ENCODE results near the gene TOM1. TPM values are rescaled to one million over a fixed set of nuclear protein-coding genes. Genes with fewer than 3 reads are reported as not detected.
"Not testable (repeated sequence)": the region's sequence is repeated elsewhere in the genome, so short reads cannot be mapped to it uniquely, and the experiment has no call there.

The TOM1 gene
- total RNA-seq, 2 donors from 2014 or later, result 62.4 to 63.2 TPM

DNA sequence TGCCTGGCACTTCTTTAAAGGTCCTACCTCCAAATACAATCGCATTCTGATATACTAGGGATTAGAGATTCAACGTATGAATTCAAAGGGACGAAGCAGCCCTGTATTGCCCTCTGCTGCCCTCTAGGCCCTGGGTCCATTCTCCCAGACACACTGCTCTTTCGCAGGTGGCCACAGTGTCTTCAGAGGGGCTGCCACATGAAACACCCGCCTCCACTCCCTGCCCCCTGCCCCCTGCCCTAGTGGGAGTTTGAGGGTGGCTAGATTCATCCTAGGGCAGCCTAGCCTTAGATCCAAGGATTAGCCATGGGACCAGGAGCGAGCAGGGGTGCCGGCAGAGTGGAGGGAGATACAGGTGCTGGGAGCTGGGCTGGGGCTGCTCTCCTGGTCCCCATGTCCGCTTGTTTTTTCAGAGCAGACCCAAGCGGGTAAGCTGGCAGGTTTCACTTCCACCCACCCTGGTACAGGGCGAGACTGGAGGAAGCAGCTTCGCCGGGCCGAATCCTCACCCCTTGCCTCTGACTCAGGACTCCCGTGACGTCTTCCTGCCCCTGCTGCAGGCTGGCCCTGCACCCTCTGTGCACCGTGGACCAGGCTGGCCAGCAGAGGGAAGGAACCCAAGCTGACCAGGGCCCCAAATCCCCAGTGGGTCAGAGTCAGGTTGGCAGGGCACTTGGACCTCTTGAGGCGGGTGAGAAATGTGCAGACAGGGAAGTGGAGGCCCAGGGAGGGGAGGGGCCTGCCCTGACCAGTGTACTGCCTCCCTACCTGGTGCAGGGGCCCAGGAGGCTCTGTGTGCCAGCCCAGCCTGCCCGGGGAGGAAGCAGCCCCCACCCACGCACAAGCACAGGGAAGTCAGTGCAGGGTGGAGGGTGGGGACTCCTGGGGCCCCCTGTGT is 52.8 kb downstream of the TOM1 start:
- ATAC-seq (no peak), DNase-seq (peak; percentile 65 to 78)
- intact Hi-C loops (cut with DNase I, micrococcal nuclease), result no loop called here

DNA sequence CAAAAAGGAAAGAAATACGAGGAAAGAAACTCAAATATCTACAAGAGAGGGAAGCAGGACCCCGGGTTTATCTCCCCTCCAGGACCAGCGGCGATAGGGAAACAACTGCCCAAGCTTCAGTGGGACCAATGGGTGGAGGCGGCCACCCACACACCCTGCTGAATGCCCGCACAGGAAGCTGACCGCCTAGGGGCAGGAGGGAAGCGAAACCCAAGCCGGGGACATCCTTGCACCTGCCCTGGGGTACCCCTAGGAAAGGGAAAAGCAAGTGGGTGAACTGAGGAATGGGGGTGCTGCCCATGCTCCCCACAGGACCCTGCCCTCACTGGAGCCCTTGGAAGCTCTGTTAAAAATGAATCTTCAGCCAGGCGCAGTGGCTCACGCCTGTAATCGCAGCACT is 53.6 kb downstream of the TOM1 start:
- intact Hi-C loops (cut with DNase I, micrococcal nuclease), result no loop called here
- DNase-seq (no peak), ATAC-seq (no peak)

DNA sequence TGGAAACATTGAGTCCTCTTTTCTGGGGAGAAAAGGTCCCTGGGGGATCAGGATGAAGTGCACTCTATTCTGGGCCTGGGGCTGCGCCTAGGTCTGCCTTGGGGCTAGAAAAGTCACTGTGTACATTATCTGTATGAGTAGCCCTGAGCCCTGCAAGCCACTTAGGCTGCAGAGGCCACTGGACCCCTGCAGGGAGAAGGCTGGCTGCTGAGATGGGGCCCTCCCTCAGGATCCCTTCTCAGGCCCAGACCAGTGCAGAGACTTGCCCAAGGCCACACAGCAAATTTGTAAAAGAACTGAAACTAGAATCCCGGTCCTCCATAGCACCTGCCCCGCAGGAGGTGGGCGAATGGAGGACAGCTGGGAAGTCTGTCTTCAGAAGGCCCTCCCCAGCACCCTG is 54.4 kb downstream of the TOM1 start:
- ATAC-seq (no peak), DNase-seq (no peak)
- intact Hi-C loops (cut with DNase I, micrococcal nuclease), result no loop called here

DNA sequence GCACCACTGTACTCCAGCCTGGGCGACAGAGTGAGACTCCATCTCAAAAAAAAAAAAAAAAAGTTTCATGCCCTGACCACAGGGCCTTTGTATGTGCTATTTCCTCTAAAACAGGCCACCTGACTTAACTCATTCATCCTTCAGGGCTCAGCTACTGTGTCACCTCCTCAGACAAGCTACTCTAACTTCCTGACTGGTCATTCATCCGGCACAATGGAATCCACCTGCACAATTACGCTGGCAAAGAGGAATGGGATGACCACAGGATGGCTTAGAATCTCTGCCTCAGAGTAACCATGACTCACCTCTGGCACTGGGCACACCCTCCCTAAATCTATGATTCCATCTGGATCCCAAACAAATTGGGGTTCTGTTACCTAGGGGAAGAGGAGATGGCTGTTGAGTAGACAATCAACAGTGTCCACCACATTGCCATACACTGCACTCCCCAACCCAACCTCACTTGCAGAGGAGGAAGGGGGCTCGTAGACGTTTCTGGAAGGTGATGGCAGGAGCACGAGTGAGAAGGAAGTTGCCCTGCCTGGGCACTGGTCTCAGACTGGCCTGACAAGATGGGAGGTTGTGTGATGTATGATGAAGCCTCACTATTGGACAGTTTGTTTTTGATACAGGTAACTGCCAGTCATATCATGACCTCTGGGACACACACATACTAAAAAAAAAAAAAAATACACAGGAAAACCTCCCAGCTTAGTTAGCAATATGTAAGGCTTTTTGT is 58.4 kb downstream of the TOM1 start:
- intact Hi-C loops (cut with DNase I, micrococcal nuclease), result no loop called here

DNA sequence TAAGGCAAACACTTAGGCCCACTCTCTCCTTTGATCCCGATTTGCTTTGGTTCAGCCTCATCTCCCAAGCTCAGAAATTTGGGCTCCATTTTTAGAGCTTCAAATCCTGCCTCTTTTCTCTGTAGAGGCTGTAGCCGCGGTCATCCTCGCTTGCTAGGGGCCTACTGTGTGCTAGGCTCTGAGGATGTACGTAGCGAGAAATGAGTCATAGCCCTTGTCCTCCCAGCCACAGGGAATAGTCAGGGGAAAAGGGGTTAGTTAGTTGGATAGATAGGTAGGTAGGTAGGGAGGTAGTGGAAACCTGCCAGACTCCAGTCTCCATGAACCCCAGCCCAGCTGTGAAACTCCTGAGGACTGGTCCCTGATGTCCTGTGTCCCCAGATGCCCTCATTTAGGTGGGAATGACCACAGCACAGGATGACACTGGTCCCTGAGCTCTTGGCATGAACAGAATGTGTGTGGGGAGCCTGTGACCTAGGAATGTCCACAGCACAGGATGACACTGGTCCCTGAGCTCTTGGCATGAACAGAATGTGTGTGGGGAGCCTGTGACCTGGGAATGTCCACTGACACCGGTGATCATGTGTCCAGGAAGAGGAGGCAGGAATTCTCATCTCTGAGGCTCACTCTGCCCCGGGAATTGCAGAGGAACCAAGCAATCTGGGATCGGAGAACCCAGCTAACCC is 59.8 kb downstream of the TOM1 start:
- DNase-seq, result no peak
- intact Hi-C loops (cut with DNase I, micrococcal nuclease), result no loop called here
- no peak for ATAC-seq

More for the DNA sequence above, 58.4 kb downstream of the TOM1 start:
- ATAC-seq, result no peak
- no peak for DNase-seq

DNA sequence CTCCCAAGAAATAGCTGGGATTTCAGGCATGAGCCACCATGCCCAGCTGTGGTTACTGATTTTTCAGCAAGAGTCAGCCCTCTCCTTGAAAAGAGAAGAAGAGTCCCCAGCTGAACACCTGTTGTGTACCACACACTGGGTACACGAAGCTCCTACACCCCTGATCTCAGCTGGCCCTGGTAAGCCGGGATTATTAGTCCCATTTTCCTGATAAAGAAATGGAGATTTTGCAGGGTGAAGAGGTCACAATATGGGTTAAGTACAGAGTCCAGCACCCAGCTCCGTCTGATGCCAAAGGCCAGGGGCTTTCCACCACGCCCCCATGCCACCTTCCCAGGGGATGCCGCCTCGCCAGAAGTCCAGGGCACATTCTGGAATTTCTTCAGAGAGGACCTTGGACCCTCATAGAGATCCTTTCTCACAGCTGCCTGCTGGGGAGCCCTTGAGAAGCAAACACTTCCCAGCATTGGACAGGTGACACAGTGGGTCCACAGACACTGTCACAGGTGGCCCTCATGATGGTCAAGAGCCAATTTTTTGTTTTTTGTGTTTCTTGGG is 61.4 kb downstream of the TOM1 start:
- DNase-seq, result no peak
- intact Hi-C loops (cut with DNase I, micrococcal nuclease), result no loop called here
- ATAC-seq, result peak; percentile 59

DNA sequence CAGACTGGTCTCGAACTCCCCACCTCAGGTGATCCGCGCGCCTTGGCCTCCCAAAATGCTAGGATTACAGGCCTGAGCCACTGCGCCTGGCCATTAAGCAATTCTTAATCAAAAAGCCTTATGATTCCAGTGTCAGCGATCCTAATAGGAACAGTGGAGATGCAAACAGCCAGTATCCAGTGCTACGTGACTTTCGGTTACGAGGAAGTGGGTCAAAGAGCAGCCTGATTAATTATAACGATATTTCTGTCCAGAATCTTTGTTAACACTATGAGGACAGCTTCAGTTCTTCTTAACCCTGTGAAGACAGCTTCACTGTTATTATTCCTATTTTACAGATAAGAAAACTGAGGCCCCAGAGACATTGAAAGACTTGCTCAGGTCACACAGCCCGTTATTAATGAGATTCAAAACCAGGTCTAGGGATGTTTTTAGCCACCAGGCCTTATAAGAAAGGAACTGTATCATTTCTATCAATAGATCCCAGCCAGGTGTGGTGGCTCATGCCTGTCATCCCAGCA is 63.9 kb downstream of the TOM1 start:
- ATAC-seq (no peak), DNase-seq (no peak)
- intact Hi-C loops (cut with DNase I, micrococcal nuclease), result no loop called here

DNA sequence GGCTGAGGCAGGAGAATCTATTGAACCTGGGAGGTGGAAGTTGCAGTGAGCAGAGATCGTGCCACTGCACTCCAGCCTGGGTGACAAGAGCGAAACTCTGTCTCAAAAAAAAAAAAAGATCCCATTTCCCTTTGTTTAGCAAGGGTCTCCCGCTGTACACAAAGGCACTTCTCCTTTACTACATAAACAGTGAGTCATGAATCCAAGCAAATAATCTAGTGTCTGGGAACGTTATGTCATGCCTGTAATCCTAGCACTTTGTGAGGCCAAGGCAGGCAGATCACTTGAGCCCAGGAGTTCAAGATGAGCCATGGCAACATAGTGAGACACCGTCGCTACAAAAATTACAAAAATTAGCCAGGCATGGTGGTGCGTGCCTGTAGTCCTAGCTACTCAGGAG is 64.5 kb downstream of the TOM1 start:
- ATAC-seq; DNase-seq; intact Hi-C loops (cut with DNase I, micrococcal nuclease): not testable (repeated sequence)

DNA sequence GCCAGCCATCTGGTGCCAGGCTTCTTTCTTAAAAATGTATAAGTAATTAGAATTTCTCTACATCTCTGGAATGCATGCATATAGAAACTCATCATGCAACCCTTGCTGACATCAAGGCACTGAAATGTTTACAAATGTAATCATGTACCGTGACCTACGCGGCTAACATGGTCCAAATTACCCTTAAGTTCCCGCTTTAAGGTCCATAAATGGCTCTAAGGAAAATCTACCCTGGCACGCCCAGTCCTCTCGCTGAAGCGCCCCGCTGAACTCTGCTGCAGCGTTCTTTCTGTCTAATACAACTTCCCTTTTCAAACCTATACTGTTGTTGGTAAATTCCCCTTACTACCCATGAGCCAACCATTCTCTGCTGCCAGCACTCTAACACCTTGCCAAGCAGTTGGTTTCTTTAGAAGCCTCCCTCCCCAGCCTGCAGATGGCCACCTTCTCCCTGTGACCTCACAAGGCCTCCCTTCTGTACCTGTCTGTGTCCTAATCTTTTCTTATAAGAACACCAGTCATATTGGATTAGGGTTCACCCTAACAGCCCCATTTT is 67.7 kb downstream of the TOM1 start:
- intact Hi-C loops (cut with DNase I, micrococcal nuclease), result no loop called here
- DNase-seq (no peak), ATAC-seq (peak; percentile 61)

DNA sequence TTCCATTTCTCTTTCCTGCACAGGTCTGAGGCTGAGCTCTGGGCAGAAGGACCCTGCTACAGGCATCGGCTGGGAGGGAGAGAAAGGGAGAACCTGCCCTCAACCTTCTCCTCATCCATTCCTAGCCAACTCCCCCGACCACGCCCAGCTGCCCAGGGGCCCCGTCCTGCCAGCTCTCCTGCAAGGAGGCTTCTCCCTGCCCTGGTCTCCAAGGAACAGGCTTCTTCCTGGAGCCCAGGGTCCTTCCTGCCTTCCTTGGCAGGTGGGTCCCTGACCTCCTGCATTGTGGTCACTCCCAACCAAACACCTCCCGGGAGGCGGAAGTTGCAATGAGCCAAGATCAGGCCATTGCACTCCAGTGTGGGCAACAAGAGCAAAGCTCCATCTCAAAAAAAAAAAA is 68.7 kb downstream of the TOM1 start:
- DNase-seq, result peak in 1 of 2 donors; percentile 68
- intact Hi-C loops (cut with DNase I, micrococcal nuclease), result no loop called here
- ATAC-seq, result peak; percentile 24

DNA sequence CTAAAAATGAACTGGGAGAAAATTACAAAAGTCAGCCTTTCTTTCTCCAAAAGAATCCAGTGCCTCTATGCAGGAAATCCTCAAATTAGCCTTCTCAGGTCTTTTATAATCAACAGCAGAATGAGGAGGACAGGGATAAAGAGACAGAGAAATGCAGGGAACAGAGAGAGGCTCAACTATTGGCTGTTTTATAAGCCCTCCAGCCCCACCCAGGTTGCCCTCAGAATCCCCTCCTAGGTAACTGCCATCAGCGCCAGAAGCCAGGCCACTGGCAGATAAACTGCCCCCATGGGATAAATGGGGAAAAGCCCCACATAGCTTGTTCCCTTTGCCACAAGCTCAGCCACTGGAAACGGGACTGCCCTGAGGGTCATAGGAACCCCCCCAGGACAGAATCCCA is 70.3 kb downstream of the TOM1 start:
- no peak for DNase-seq
- intact Hi-C loops (cut with DNase I, micrococcal nuclease), result no loop called here
- no peak for ATAC-seq

DNA sequence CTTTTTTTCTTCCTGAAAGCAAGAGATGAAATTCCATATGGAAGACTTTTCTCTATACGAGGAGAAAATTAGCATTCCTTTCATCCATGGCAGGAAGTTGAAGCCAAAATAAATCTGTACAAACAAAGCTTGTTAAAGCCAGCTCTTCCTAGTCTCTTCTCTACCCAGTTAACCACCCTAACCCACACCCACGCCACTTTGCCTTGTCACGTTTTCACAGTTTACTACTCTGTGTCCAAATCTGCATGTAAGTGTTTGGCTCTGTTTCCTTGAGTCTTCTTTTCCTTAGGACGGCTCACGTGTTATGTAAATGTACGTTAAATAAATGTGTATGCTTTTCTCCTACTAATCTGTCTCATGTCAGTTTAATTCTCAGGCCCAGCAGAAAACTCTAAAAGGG is 74.1 kb downstream of the TOM1 start:
- no peak for DNase-seq
- intact Hi-C loops (cut with DNase I, micrococcal nuclease), result no loop called here
- ATAC-seq, result no peak

DNA sequence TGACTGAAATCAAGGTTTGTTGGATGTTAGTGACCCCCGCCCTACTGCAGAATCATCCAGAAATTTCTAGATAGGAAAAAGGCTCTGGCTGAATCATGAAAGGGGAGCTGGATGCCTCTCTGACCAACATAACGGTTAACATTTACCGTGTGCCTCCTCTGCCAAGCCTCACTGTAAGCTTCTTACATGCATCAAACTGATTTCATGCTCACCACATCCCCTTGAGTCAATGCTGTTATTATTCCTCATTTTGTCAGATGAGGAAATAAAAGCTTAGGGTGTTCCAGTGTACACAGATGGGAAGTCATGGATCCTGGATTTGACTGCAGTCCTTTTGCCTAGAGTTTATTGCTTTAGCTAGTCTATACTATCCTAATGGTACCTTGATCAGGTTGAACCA is 75.3 kb downstream of the TOM1 start:
- ATAC-seq (no peak), DNase-seq (no peak)
- intact Hi-C loops (cut with DNase I, micrococcal nuclease), result no loop called here

DNA sequence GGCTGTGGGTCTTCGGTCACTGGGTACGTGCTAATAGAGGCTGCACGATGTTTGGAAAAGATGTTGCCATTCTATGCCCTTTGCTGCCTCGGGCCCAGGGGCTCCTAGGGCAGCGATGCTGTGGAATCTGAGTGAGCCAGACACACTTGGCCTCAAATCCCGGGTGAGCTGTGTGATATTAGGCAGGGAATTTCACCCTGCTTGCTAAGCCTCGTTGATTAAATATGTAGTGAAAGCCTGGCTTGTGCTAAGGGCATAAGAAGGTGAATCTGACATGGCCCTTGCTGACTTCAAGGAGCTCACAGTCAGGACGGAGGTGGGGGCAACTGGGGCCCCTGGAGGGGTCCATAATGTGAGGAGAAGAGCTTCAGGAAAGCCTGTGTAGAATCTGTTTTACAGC is 75.8 kb downstream of the TOM1 start:
- intact Hi-C loops (cut with DNase I, micrococcal nuclease), result no loop called here
- ATAC-seq (no peak), DNase-seq (no peak)

DNA sequence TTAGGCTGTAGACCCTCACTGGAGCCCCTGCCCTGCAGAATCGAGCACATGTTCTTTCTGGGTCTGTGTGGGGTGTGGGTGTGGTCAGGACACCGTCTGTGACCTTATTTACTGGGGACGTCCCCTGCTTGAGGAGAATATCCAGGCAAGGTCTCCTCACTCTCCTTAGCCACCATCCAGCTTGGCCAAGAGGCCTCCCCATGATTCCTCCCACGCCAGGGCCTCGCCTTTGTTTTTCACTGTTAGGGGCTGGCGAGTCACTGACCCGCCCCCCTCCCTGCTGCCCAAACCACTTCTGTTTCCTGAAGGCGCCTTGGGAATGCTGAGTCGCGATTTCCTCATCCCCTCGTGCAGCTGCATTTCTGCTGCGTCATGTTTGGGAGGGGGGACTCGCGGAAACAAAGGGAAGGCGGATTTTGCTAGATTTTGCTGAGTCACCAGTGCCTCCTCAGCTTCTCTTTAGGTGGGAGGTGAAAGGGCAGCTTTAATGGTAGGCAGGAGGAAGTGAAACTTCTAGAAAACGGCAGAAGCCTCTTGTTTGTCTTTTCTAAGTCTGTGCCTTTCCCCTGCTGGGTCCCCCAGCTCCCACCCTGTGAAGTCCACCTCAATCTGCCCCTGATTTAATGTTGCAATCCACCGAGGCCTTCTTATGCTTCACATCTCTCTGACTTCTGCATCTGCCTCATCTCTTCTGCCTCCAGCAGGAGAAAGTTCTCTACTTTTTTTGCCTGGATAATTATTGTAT is 77.2 kb downstream of the TOM1 start:
- intact Hi-C loops (cut with DNase I, micrococcal nuclease), result no loop called here
- DNase-seq (peak; percentile 91 to 97), ATAC-seq (peak; percentile 35)

DNA sequence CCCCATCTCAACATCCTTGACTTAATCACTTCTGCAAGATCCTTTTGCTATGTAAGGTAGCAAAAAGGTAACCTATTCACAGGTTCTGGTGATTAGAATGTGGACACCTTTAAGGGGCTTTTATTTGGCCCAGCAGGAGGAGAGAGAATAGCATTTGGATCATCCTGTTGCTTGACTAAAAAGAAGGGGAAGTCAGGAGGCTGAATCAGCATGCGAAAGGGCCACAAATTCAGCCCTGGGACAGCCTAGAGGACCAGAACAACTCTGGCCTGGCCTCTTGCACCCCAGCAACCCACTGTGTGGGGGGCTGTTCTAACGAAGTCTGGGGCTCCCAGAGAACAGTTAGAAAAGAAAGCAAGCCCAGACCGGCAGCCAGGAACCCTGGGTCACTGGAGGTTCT is 78.0 kb downstream of the TOM1 start:
- intact Hi-C loops (cut with DNase I, micrococcal nuclease), result no loop called here
- DNase-seq (no peak), ATAC-seq (no peak)

DNA sequence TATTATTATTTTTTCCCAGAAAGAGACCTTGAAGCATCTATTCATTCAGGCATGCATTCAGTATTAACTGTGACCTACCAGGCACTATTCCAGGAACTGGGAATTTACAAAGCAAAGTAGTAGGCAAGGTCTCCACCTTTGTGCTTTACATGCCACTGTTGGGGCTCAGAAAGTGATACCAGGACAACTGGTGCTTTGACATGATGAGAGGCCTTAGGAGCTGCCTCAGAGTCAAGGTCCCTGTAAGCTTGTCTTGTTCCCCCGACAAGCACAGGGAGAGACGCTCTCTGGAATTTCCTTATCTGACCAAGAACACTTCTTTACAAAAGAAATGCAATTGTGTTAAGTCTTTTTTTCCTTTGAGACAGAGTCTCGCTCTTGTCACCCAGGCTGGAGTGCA is 78.9 kb downstream of the TOM1 start:
- no peak for DNase-seq
- no peak for ATAC-seq
- intact Hi-C loops (cut with DNase I, micrococcal nuclease), result no loop called here

Data from left colon (tissue), 2 donors.